HEK293 (cell line): Measurements from ENCODE around the gene PYCR2.
A peak's percentile ranks its signal among the peaks of the same experiment; 100 is the strongest.

Experiments used
- CTCF ChIA-PET: fragments of 350-600 bp; formaldehyde crosslinking; extraction: SDS; loops from one replicate; lab custom pipeline; 2021; ENCODE audit warnings: antibody characterized with exemption; lab: Yijun Ruan, JAX
- POLR2A ChIA-PET: fragments of 300-600 bp; formaldehyde crosslinking; extraction: SDS; loops from one replicate; lab custom pipeline; 2020; ENCODE audit warnings: antibody characterized with exemption, inconsistent platforms; lab: Yijun Ruan, JAX
- H3K27ac ChIP-seq: fragments of 200-500 bp; sonication (Bioruptor generic); 2 replicates; pipeline ENCODE4 v1.5.1; 2014; ENCODE audit warnings: low read depth, low read length, control low read depth, inconsistent platforms; ENCODE audit errors: extremely low read depth
- H3K36me3 ChIP-seq, 2 experiments: fragments of 200-500 bp in 1 of 2; sonication (Bioruptor generic) in 1 of 2; 1 replicate in 1 of 2; 2 replicates in 1 of 2; pipeline ENCODE4 v1.5.1; 2014 to 2017; ENCODE audit warnings: inconsistent platforms in 2 of 2, low read length in 2 of 2; ENCODE audit not compliant: control insufficient read depth in 2 of 2, insufficient read depth in 1 of 2
- H3K4me1 ChIP-seq: fragments of 200-500 bp; sonication (Bioruptor generic); 2 replicates; pipeline ENCODE4 v1.5.1; 2014; ENCODE audit warnings: mild to moderate bottlenecking, low read length, inconsistent platforms; ENCODE audit not compliant: control insufficient read depth, insufficient read depth
- H3K4me3 ChIP-seq: 2 replicates; pipeline ENCODE4 v1.5.1; 2011; ENCODE audit warnings: low read depth, mild to moderate bottlenecking, control low read depth, low read length, moderate library complexity
- H3K9me3 ChIP-seq: fragments of 200-500 bp; sonication (Bioruptor generic); 2 replicates; pipeline ENCODE4 v1.5.1; 2014; ENCODE audit warnings: low read depth, low read length, inconsistent platforms; ENCODE audit not compliant: control insufficient read depth, insufficient read depth
- GFI1B ChIP-seq: fragments of 450-650 bp; formaldehyde crosslinking; IDR thresholded peaks from 2 replicates; pipeline ENCODE4 v1.5.1; 2016; ENCODE audit warnings: missing biosample characterization, missing genetic modification characterization
- SP7 ChIP-seq: fragments of 450-650 bp; formaldehyde crosslinking; IDR thresholded peaks from 2 replicates; pipeline ENCODE4 v1.5.1; 2016; ENCODE audit warnings: missing biosample characterization, missing genetic modification characterization
- WT1 ChIP-seq: fragments of 450-650 bp; formaldehyde crosslinking; IDR thresholded peaks from 2 replicates; pipeline ENCODE4 v1.5.1; 2016; ENCODE audit warnings: missing biosample characterization, missing genetic modification characterization
- ZEB2 ChIP-seq: fragments of 450-650 bp; formaldehyde crosslinking; IDR thresholded peaks from 2 replicates; pipeline ENCODE4 v1.5.1; 2016; ENCODE audit warnings: missing biosample characterization, missing genetic modification characterization
- ZNF114 ChIP-seq: fragments of 450-650 bp; formaldehyde crosslinking; IDR thresholded peaks from 2 replicates; pipeline ENCODE4 v1.5.0; 2017; ENCODE audit warnings: missing biosample characterization, missing genetic modification characterization
- ZNF121 ChIP-seq: fragments of 450-650 bp; formaldehyde crosslinking; IDR thresholded peaks from 2 replicates; pipeline ENCODE4 v1.5.1; 2016; ENCODE audit warnings: missing biosample characterization, missing genetic modification characterization
- ZNF133 ChIP-seq: fragments of 450-650 bp; formaldehyde crosslinking; IDR thresholded peaks from 2 replicates; pipeline ENCODE4 v1.5.1; 2016; ENCODE audit warnings: missing biosample characterization, missing genetic modification characterization
- ZNF16 ChIP-seq: fragments of 450-650 bp; formaldehyde crosslinking; IDR thresholded peaks from 2 replicates; pipeline ENCODE4 v1.5.1; 2016; ENCODE audit warnings: low read depth, missing biosample characterization, missing genetic modification characterization
- ZNF214 ChIP-seq: fragments of 450-650 bp; formaldehyde crosslinking; IDR thresholded peaks from 2 replicates; pipeline ENCODE4 v1.5.1; 2017; ENCODE audit warnings: missing biosample characterization, mild to moderate bottlenecking, missing genetic modification characterization, borderline replicate concordance
- ZNF24 ChIP-seq: fragments of 450-650 bp; formaldehyde crosslinking; IDR thresholded peaks from 2 replicates; pipeline ENCODE4 v1.5.1; 2016; ENCODE audit warnings: missing biosample characterization, missing genetic modification characterization
- ZNF248 ChIP-seq: fragments of 450-650 bp; formaldehyde crosslinking; IDR thresholded peaks from 2 replicates; pipeline ENCODE4 v1.5.1; 2017; ENCODE audit warnings: missing biosample characterization, missing genetic modification characterization
- ZNF654 ChIP-seq: fragments of 450-650 bp; formaldehyde crosslinking; IDR thresholded peaks from 2 replicates; pipeline ENCODE4 v1.5.1; 2016; ENCODE audit warnings: low read depth, missing biosample characterization, missing genetic modification characterization
- ZNF792 ChIP-seq: fragments of 450-650 bp; formaldehyde crosslinking; IDR thresholded peaks from 2 replicates; pipeline ENCODE4 v1.5.1; 2016; ENCODE audit warnings: missing biosample characterization, missing genetic modification characterization
- ZNF837 ChIP-seq: fragments of 450-650 bp; formaldehyde crosslinking; IDR thresholded peaks from 2 replicates; pipeline ENCODE4 v1.5.1; 2016; ENCODE audit warnings: missing biosample characterization, missing genetic modification characterization
- TF ChIP-seq, protein P1 (sequence below): fragments of 450-650 bp; formaldehyde crosslinking; IDR thresholded peaks from 2 replicates; pipeline ENCODE4 v1.5.1; 2016; ENCODE audit warnings: missing biosample characterization, missing genetic modification characterization
- TF ChIP-seq, protein P2 (sequence below): fragments of 450-650 bp; formaldehyde crosslinking; IDR thresholded peaks from 2 replicates; pipeline ENCODE4 v1.5.1; 2017; ENCODE audit warnings: missing biosample characterization, missing genetic modification characterization
- TF ChIP-seq, protein P3 (sequence below): fragments of 450-650 bp; formaldehyde crosslinking; IDR thresholded peaks from 2 replicates; pipeline ENCODE4 v1.5.1; 2016; ENCODE audit warnings: missing biosample characterization, missing genetic modification characterization
- TF ChIP-seq, protein P4 (sequence below): fragments of 450-650 bp; formaldehyde crosslinking; IDR thresholded peaks from 2 replicates; pipeline ENCODE4; 2016; ENCODE audit warnings: missing biosample characterization, missing genetic modification characterization
- TF ChIP-seq, protein P5 (sequence below): fragments of 450-650 bp; formaldehyde crosslinking; IDR thresholded peaks from 2 replicates; pipeline ENCODE4 v1.5.1; 2016; ENCODE audit warnings: missing biosample characterization, missing genetic modification characterization
- TF ChIP-seq, protein P6 (sequence below): fragments of 450-650 bp; formaldehyde crosslinking; IDR thresholded peaks from 2 replicates; pipeline ENCODE4 v1.5.1; 2016; ENCODE audit warnings: missing biosample characterization, missing genetic modification characterization, borderline replicate concordance

PYCR2 gene

DNA sequence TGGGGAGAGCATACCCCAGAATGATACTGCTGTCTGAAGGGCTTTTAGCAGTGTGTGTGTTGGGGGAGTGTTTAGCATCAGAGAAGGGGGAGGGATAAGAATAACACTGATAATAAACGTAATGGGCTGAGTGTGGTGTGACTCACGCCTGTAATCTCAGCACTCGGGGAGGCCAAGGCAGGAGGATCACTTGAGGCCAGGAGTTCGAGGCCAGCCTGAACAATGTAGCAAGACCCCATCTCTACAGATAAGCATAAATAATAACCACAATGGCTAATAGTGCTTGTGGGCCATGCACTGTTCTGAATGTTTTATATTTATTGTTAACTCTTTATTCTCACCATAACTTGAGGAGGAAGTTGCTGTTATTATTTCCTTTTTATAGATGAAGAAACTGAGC lies 19.5 kb upstream of the PYCR2 start:
- TF ChIP-seq ZNF114 (tag by site-specific recombination) (no peak), ZNF24 (tag by site-specific recombination) (peak; percentile 58; the same call in 1 of the 2 replicates), WT1 (tag by site-specific recombination) (peak; percentile 54; the same call in 1 of the 2 replicates), ZNF837 (tag by site-specific recombination) (no peak), ZNF792 (no peak), ZEB2 (tag by site-specific recombination) (0 out of 2 replicates have a peak, but pooled peaks have one; percentile 22), GFI1B (tag by site-specific recombination) (peak; percentile 46; the same call in 1 of the 2 replicates), ZNF121 (peak; percentile 97), SP7 (tag by site-specific recombination) (0 out of 2 replicates have a peak, but pooled peaks have one; percentile 25)
- TF ChIP-seq, protein P1, sequence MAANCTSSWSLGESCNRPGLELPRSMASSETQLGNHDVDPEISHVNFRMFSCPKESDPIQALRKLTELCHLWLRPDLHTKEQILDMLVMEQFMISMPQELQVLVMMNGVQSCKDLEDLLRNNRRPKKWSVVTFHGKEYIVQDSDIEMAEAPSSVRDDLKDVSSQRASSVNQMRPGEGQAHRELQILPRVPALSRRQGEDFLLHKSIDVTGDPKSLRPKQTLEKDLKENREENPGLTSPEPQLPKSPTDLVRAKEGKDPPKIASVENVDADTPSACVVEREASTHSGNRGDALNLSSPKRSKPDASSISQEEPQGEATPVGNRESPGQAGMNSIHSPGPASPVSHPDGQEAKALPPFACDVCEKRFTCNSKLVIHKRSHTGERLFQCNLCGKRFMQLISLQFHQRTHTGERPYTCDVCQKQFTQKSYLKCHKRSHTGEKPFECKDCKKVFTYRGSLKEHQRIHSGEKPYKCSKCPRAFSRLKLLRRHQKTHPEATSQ (tag by site-specific recombination): peak; percentile 52; the same call in 1 of the 2 replicates
- TF ChIP-seq, protein P2, sequence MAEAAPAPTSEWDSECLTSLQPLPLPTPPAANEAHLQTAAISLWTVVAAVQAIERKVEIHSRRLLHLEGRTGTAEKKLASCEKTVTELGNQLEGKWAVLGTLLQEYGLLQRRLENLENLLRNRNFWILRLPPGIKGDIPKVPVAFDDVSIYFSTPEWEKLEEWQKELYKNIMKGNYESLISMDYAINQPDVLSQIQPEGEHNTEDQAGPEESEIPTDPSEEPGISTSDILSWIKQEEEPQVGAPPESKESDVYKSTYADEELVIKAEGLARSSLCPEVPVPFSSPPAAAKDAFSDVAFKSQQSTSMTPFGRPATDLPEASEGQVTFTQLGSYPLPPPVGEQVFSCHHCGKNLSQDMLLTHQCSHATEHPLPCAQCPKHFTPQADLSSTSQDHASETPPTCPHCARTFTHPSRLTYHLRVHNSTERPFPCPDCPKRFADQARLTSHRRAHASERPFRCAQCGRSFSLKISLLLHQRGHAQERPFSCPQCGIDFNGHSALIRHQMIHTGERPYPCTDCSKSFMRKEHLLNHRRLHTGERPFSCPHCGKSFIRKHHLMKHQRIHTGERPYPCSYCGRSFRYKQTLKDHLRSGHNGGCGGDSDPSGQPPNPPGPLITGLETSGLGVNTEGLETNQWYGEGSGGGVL: peak; percentile 48; the same call in 1 of the 2 replicates
- TF ChIP-seq, protein P3, sequence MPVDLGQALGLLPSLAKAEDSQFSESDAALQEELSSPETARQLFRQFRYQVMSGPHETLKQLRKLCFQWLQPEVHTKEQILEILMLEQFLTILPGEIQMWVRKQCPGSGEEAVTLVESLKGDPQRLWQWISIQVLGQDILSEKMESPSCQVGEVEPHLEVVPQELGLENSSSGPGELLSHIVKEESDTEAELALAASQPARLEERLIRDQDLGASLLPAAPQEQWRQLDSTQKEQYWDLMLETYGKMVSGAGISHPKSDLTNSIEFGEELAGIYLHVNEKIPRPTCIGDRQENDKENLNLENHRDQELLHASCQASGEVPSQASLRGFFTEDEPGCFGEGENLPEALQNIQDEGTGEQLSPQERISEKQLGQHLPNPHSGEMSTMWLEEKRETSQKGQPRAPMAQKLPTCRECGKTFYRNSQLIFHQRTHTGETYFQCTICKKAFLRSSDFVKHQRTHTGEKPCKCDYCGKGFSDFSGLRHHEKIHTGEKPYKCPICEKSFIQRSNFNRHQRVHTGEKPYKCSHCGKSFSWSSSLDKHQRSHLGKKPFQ (tag by site-specific recombination): 0 out of 2 replicates have a peak, but pooled peaks have one; percentile 19
- TF ChIP-seq, protein P4, sequence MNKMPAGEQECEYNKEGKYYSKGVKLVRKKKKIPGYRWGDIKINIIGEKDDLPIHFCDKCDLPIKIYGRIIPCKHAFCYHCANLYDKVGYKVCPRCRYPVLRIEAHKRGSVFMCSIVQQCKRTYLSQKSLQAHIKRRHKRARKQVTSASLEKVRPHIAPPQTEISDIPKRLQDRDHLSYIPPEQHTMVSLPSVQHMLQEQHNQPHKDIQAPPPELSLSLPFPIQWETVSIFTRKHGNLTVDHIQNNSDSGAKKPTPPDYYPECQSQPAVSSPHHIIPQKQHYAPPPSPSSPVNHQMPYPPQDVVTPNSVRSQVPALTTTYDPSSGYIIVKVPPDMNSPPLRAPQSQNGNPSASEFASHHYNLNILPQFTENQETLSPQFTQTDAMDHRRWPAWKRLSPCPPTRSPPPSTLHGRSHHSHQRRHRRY (tag by site-specific recombination): no peak
- TF ChIP-seq, protein P5, sequence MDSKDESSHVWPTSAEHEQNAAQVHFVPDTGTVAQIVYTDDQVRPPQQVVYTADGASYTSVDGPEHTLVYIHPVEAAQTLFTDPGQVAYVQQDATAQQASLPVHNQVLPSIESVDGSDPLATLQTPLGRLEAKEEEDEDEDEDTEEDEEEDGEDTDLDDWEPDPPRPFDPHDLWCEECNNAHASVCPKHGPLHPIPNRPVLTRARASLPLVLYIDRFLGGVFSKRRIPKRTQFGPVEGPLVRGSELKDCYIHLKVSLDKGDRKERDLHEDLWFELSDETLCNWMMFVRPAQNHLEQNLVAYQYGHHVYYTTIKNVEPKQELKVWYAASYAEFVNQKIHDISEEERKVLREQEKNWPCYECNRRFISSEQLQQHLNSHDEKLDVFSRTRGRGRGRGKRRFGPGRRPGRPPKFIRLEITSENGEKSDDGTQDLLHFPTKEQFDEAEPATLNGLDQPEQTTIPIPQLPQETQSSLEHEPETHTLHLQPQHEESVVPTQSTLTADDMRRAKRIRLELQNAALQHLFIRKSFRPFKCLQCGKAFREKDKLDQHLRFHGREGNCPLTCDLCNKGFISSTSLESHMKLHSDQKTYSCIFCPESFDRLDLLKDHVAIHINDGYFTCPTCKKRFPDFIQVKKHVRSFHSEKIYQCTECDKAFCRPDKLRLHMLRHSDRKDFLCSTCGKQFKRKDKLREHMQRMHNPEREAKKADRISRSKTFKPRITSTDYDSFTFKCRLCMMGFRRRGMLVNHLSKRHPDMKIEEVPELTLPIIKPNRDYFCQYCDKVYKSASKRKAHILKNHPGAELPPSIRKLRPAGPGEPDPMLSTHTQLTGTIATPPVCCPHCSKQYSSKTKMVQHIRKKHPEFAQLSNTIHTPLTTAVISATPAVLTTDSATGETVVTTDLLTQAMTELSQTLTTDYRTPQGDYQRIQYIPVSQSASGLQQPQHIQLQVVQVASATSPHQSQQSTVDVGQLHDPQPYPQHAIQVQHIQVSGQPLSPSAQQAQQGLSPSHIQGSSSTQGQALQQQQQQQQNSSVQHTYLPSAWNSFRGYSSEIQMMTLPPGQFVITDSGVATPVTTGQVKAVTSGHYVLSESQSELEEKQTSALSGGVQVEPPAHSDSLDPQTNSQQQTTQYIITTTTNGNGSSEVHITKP: 0 out of 2 replicates have a peak, but pooled peaks have one; percentile 34
- no peaks in the 10 kb centered on the region for H3K4me1 ChIP-seq
- ChIA-PET POLR2A (interaction anchor here (0.9 kb wide), 1 partner anchor 19 kb away, joined by 3 read pairs; no protein-coding TSS in a partner anchor), CTCF (interaction anchor here (0.9 kb wide), 1 partner anchor 29 kb away, joined by 5 read pairs; no protein-coding TSS in a partner anchor)
- H3K4me3 ChIP-seq: no peak overlapping the region
- no peaks in the 10 kb centered on the region for H3K9me3 ChIP-seq
- no peak overlapping the region for H3K27ac ChIP-seq
- no peaks in the 10 kb centered on the region for H3K36me3 ChIP-seq

DNA sequence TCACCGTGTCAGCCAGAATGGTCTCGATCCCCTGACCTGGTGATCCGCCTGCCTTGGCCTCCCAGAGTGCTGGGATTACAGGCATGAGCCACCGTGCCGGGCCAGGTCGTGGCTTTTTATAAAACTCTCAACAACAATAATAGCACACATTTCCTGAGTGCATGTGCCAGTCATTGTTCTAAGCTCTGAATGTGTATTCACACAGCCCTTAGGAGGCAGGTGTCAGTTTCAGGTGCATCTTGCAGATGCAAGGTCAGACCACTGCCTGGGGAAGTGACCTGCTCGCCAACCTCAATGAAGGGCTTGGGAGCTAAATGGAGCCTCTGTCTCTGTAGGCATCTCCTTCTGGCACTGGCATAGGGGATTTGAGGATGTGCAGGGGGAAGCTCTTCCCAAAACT lies 18.5 kb upstream of the PYCR2 start:
- no peaks in the 10 kb centered on the region for H3K36me3 ChIP-seq
- ChIA-PET CTCF (interaction anchor here (0.6 to 3.1 kb wide), 4 partner anchors 19 to 468 kb away, joined by 3 to 18 read pairs (median 4); no protein-coding TSS in a partner anchor), POLR2A (interaction anchor here (0.6 kb wide), 2 partner anchors 59 to 490 kb away, joined by 3 read pairs; no protein-coding TSS in a partner anchor)
- no peak overlapping the region for H3K4me3 ChIP-seq
- H3K4me1 ChIP-seq: no peaks in the 10 kb centered on the region
- H3K27ac ChIP-seq: no peak overlapping the region
- no peaks in the 10 kb centered on the region for H3K9me3 ChIP-seq
- TF ChIP-seq ZNF133 (tag by site-specific recombination) (no peak), ZNF16 (tag by site-specific recombination) (no peak), ZNF654 (tag by site-specific recombination) (no peak), ZNF214 (tag by site-specific recombination) (no peak), ZNF248 (tag by site-specific recombination) (no peak)
- TF ChIP-seq, protein P6, sequence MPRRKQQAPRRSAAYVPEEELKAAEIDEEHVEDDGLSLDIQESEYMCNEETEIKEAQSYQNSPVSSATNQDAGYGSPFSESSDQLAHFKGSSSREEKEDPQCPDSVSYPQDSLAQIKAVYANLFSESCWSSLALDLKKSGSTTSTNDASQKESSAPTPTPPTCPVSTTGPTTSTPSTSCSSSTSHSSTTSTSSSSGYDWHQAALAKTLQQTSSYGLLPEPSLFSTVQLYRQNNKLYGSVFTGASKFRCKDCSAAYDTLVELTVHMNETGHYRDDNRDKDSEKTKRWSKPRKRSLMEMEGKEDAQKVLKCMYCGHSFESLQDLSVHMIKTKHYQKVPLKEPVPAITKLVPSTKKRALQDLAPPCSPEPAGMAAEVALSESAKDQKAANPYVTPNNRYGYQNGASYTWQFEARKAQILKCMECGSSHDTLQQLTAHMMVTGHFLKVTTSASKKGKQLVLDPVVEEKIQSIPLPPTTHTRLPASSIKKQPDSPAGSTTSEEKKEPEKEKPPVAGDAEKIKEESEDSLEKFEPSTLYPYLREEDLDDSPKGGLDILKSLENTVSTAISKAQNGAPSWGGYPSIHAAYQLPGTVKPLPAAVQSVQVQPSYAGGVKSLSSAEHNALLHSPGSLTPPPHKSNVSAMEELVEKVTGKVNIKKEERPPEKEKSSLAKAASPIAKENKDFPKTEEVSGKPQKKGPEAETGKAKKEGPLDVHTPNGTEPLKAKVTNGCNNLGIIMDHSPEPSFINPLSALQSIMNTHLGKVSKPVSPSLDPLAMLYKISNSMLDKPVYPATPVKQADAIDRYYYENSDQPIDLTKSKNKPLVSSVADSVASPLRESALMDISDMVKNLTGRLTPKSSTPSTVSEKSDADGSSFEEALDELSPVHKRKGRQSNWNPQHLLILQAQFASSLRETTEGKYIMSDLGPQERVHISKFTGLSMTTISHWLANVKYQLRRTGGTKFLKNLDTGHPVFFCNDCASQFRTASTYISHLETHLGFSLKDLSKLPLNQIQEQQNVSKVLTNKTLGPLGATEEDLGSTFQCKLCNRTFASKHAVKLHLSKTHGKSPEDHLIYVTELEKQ (tag by site-specific recombination): no peak
